Activated CD4-positive, CD25-positive, alpha-beta regulatory T cell treated with anti-CD3 and anti-CD28 coated beads, Interleukin-2, amount 50 U/mL, for 16 hours (primary cell): ENCODE data around the gene ZC3H6.
"Not testable (repeated sequence)": the region's sequence is repeated elsewhere in the genome, so short reads cannot be mapped to it uniquely, and the experiment has no call there.

Experiments used
- DNase-seq: peaks from one replicate; pipeline ENCODE4 v3.0.0-alpha.2; 2020; ENCODE audit warnings: low read depth, low spot score

ZC3H6 gene

DNA sequence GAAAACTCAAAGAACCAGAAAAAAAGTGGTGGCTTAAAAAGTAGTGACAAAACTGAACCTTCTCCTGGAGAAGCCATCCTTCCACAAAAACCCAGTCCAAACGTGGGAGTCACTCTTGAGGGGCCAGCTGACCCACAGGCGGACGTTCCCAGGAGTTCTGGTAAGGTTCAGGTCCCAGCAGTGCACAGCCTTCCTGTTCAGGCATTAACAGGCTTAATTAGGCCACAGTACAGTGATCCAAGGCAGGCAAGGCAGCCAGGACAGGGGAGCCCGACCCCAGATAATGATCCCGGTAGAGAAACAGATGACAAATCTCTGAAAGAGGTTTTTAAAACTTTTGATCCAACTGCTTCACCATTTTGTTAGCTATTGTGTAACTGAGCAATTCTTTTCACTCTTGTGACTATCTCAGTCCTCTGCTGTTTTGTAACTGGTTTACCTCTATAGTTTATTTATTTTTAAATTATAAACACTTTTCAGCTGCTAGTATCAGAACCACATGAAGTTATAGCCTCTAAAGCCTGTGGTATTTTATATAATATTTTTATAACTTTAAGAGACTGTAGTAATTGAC lies 56.8 kb downstream of the ZC3H6 start:
- no peak for DNase-seq

DNA sequence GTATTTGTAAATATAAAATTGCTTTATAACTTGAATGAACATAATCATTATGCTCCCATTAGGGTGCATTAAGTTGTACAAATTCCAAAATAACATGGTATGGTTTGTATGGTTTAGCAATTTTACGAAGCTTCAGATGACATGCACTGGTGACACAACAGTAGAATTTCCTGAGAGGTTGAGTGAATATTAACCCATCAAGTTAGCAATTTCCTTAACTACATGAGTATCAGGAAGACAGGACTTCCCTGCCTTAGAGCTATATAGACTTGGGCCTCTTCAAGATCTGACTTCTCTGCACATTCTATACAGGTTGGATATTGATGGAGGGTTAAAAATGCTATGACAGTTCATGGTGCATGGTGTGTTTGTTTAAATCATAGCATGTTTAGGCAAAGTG lies 60.2 kb downstream of the ZC3H6 start:
- DNase-seq, result no peak

DNA sequence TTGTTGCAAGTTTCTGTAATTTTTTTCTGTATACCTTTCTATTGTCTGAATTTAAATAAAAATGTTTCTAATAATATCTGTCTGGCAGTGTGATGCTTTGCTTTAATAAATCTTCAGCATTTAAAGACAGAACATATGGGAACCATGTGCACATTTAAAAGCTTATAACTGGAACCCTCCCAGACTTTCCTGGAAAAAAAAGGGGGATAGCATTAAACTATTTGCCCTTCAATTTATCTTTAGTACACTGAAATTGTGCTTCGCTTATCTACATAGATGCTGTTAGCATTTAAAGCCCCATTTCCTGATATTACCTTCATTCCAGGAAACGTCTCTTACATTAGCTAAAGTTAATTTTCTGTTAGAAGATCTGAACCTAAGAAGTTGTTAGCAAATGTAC lies 64.6 kb downstream of the ZC3H6 start:
- DNase-seq, result no peak

DNA sequence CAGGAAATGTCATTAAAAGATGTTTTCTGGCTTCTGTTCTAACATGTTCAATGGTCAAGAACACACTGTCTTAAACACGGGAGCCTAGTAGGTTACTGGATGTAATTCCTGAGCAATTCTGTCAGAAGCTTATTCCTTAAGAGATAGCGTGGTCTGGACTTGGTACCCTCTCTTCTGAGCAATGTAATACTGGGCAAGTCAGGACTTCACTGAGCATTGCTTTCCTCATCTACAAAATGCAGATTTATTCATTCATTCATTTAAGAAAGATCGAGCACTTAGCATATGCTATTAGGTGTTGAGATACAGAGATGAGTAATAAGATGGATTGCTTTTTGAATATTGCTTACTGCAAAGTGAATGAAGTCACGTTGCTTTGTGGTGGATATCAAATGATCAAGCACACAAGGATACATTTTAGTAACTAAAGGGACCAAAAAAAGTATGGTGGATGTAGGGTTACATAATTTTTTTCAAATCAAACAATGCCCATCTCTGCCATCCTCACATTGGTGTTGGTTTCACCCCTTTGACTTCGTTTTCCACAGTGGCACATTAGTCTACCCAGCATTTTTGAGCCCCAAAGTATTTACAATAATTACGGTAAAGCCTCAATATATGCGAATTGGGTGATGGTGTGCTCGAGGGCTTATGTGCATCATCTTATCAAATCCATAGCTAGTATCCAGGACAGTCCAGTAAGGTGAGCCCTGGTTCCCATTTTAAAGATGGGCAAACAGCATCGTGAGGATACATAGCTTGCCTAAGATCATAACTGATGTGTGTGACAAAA lies 65.3 kb downstream of the ZC3H6 start:
- DNase-seq, result no peak

DNA sequence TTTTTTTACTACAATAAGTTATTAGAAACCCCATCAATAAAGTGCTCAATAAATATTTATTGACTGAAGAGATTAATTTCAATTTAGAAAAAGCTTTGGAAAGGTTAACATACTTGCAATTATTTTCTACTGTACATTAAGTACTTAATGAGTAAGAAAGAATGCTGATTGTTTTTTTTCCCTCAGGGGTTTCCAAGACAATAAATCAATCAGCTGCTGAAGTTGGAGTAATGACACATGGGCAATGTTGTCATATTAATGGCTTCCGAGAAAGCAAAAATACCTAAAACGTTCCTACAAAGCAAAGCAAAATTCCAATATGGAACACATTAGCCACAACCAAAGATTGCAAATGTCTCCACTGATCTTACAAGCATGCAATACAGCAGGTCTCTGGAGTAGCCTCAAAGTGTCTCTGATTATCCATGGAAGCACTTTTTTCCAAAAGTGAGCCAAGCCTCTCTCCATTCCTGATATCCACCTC lies 66.7 kb downstream of the ZC3H6 start:
- DNase-seq, result no peak

DNA sequence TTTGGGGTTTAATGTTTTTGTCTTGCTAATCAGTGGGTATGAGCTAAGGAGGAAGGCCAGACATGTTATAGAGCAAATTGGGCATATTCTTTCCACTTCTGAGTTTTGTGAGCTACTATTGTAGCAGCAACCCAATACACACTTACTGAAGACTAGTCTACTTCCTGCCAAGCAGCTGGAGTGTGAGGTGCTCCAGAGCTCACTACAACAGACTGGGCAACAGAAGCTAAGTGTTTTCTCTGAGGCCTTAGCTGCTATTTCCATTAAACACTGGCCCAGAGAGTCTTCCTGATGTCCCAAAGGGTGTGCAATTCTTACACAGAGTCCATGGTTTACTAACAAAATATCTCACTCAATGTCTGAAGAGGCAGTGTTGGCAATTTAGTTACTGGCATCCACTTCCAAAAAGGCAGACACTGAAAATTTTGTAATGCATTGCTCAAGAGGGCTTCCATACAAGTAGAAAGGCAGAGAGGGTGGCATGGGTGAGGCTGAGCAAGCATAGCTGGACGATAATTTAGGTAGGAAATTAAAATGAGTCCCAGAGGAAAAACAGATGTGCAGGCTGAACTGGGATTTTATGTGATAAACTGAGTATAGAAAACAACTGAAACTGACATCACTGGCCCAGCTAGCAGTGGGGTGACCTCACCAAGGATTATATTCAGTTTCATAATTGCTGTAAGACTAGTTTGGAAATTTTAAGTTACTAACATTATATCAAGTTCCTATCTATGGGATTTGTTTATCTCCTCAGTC lies 68.6 kb downstream of the ZC3H6 start:
- DNase-seq, result no peak

DNA sequence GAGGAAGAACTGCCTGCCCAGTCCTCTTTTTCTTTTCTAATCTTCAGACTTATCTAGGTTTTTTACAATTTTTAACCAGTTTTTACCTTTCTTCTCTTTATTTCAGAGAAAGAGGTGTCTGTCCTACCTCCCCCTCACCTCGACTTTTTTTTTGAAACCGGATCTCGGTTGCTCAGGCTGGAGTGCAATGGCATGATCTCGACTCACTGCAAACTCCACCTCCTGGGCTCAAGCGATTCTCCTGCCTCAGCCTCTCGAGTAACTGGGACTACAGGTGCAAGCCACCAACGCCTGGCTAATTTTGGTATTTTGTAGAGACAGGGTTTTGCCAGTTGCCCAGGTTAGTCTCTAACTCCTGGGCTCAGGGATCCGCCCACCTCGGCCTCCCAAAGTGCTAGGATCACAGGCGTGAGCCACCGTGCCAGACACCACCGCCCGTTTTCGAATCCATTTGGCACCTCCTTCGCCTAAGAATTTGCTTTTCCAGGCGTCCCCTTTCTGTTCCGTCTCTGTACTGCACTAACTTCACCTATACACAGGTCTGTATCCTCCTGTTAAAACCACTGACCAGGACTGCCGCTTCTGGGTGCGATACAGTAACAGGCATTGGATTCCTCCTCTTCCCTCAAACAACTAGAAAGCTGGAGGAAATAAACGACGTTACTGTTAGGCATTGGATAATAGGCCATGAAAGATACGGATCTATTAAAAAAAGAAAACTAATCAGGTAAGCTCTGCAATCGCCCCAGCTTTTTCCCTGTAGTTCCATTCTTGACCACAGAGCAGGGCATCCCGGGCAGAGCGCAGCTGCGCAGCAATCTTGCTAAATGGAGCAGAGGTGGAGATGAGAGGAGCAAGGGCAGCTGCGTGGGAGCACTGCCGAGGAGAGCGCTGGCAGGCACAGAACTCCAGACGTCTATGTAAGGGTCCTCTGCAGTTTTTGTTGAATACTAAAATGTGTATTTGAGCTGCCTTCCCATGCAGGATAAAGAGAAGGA lies 69.9 kb downstream of the ZC3H6 start:
- DNase-seq, result no peak

DNA sequence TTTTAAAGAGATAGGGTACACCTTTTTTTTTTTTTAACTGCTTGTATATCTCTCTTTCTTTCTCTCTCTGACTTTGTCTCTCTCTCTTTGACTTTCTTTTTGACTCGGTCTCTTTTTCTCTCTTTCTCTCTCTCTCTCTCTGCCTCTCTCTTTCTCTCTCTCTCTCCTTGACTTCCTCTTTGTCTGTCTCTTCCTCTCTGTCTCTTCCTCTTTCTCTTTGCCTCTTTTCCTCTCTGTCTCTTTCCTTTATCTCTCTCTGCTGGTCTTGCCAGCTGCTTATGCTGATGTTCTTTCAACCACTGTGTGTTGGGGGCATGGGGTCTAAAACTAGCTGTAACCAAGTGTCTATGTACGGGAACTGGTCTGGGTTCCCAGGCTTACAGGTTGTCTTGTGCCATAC lies 76.9 kb downstream of the ZC3H6 start:
- DNase-seq, result not testable (repeated sequence)

DNA sequence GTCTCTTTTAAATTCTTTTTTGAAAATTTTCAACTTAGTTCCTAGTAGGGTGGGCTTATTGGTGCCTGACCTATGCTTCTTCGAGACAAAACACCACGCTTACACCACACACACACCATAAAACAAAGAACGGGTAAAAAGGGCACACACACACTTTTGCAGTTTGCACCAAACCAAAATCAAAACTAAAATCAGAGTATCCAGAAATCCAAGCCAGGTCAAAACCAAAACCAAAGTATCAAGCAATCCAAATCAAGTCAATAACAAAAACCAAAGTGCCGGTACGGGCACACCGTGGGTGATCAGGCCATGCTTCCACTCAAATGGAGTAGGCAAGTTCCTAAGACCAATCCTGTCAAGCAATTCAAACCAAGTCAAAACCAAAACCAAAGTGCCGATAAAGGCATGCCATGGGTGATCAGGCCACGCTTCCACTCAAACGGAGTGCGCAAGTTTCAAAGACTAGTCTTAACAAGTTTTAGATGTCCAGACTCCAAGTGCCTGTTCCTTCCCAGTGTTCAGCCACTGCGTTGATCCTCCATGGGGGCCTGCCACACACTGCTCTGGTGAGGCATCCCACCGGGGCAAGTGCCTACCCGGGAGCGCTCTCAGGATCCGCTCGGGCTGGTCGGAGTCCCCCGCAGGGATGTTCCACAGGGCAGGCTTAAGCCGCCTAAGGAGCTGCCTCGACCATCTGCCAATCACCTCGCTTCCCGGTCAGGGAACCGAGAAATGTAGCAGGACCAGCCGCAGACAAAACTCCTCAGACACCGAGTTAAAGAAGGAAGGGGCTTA lies 77.6 kb downstream of the ZC3H6 start:
- not testable (repeated sequence) for DNase-seq

DNA sequence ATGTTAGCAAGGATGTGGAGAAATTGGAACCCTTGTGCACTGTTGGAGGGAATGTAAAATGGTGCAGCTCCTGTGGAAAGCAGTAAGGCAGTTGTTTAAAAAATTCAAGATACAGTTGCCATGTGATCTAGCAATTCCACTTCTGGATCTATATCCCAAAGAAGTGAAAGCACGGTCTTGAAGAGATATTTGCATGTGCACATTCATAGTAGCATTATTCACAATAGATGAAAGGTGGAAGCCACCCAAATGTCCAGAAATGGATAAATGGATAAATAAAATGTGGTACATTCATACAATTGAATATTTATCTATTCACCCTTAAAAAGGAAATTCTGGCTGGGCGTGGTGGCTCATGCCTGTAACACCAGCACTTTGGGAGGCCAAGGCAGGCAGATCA lies 78.9 kb downstream of the ZC3H6 start:
- DNase-seq, result not testable (repeated sequence)

DNA sequence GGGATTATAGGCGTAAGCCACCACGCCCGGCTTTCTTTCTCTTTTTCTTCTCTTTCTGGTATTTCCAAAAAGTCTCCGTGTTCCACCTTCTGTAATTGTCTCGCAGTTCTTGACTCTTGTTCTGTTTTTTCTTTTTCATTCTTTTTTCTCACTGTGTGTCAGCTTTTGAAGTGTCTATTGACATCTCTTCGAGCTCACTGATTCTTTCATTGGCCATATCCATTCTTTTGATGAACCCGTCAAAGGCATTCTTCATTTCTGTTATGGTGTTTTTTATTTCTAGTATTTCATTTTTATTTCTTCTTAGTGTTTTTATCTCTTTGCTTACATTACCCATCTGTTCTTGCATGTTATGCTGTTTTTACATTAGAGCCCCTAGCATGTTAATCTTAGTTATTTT lies 84.7 kb downstream of the ZC3H6 start:
- not testable (repeated sequence) for DNase-seq
